ENCODE results near the gene TAGLN2. TPM values are rescaled to one million over a fixed set of nuclear protein-coding genes. Genes with fewer than 3 reads are reported as not detected.

Gene TAGLN2
- total RNA-seq, 1 donor from 2014 or later = 85.1 TPM

- H3K4me3 ChIP-seq (ENCODE audit: low read length in 3 of 3) = no peak overlapping the region
- no peaks in the 10 kb centered on the region for H3K36me3 ChIP-seq (ENCODE audit: control insufficient read depth in 3 of 3, insufficient read depth in 3 of 3, low read length in 3 of 3)
- H3K27ac ChIP-seq (ENCODE audit: low read depth, low read length) = no peak overlapping the region
- no peaks in the 10 kb centered on the region for H3K9me3 ChIP-seq (ENCODE audit: control insufficient read depth in 3 of 3, low read length in 3 of 3)
- peaks cover under 1 to 2% (median 1%) of the 10 kb centered on the region in 3 donors for H3K4me1 ChIP-seq (ENCODE audit: control insufficient read depth in 3 of 3, insufficient read depth in 3 of 3, low read length in 3 of 3)
- peaks cover 14 to 20% (median 14%) of the 10 kb centered on the region in 3 donors for H3K27me3 ChIP-seq (ENCODE audit: control insufficient read depth in 3 of 3, insufficient read depth in 3 of 3, low read length in 3 of 3)
- H3K9ac ChIP-seq (ENCODE audit: low read depth in 1 of 3, low read length in 3 of 3) = no peak overlapping the region
Measured at GRCh38 chr1:159951016-159951415, 25.7 kb upstream of the TAGLN2 start.

GRCh38 chr1:159949981-159950381 lies 24.7 kb upstream of the TAGLN2 start:
- Histone ChIP-seq H3K4me3 (ENCODE audit: low read length in 3 of 3) (no peak overlapping the region), H3K4me1 (ENCODE audit: control insufficient read depth in 3 of 3, insufficient read depth in 3 of 3, low read length in 3 of 3) (peaks cover 10 to 11% (median 10%) of the 10 kb centered on the region in 3 donors), H3K9me3 (ENCODE audit: control insufficient read depth in 3 of 3, low read length in 3 of 3) (no peaks in the 10 kb centered on the region), H3K27ac (ENCODE audit: low read depth, low read length) (no peak overlapping the region), H3K36me3 (ENCODE audit: control insufficient read depth in 3 of 3, insufficient read depth in 3 of 3, low read length in 3 of 3) (no peaks in the 10 kb centered on the region), H3K27me3 (ENCODE audit: control insufficient read depth in 3 of 3, insufficient read depth in 3 of 3, low read length in 3 of 3) (peaks cover 14 to 22% (median 17%) of the 10 kb centered on the region in 3 donors), H3K9ac (ENCODE audit: low read depth in 1 of 3, low read length in 3 of 3) (no peak overlapping the region)

GRCh38 chr1:159949123-159949522 lies 23.8 kb upstream of the TAGLN2 start:
- no peaks in the 10 kb centered on the region for H3K36me3 ChIP-seq (ENCODE audit: control insufficient read depth in 3 of 3, insufficient read depth in 3 of 3, low read length in 3 of 3)
- H3K4me3 ChIP-seq (ENCODE audit: low read length in 3 of 3) = no peak overlapping the region
- no peaks in the 10 kb centered on the region for H3K9me3 ChIP-seq (ENCODE audit: control insufficient read depth in 3 of 3, low read length in 3 of 3)
- no peak overlapping the region for H3K27ac ChIP-seq (ENCODE audit: low read depth, low read length)
- H3K4me1 ChIP-seq (ENCODE audit: control insufficient read depth in 3 of 3, insufficient read depth in 3 of 3, low read length in 3 of 3) = peaks cover 10 to 11% (median 11%) of the 10 kb centered on the region in 3 donors
- H3K9ac ChIP-seq (ENCODE audit: low read depth in 1 of 3, low read length in 3 of 3) = no peak overlapping the region
- H3K27me3 ChIP-seq (ENCODE audit: control insufficient read depth in 3 of 3, insufficient read depth in 3 of 3, low read length in 3 of 3) = peaks cover 21 to 31% (median 25%) of the 10 kb centered on the region in 3 donors

DNA sequence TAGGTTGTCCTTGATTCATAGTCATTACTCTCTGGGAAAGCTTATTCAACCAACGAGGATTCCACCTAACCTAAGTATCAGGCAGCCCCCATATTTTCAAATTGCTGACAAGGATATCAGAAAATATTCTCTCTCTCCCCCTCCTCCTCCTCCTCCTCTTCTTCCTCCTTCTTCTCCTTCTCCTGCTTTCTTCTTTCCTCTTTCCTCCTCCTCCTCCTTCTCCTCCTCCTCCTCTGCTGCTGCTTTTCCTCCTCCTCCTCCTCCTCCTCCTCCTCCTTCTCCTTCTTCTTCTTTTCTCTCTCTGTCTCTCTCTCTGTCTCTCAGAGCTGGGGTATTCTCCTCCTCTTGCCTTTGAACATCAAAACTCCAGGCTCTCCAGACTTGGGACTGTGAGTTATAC lies 22.6 kb upstream of the TAGLN2 start:
- Histone ChIP-seq H3K27me3 (ENCODE audit: control insufficient read depth in 3 of 3, insufficient read depth in 3 of 3, low read length in 3 of 3) (peaks cover 24 to 30% (median 24%) of the 10 kb centered on the region in 3 donors), H3K4me3 (ENCODE audit: low read length in 3 of 3) (no peak overlapping the region), H3K9me3 (ENCODE audit: control insufficient read depth in 3 of 3, low read length in 3 of 3) (no peaks in the 10 kb centered on the region), H3K27ac (ENCODE audit: low read depth, low read length) (no peak overlapping the region), H3K9ac (ENCODE audit: low read depth in 1 of 3, low read length in 3 of 3) (no peak overlapping the region), H3K36me3 (ENCODE audit: control insufficient read depth in 3 of 3, insufficient read depth in 3 of 3, low read length in 3 of 3) (no peaks in the 10 kb centered on the region), H3K4me1 (ENCODE audit: control insufficient read depth in 3 of 3, insufficient read depth in 3 of 3, low read length in 3 of 3) (peaks cover 10 to 11% (median 11%) of the 10 kb centered on the region in 3 donors)

GRCh38 chr1:159946242-159947187 lies 21.2 kb upstream of the TAGLN2 start:
- peak overlapping the region; percentile 59 to 67 (median 65) for H3K4me3 ChIP-seq (ENCODE audit: low read length in 3 of 3)

DNA sequence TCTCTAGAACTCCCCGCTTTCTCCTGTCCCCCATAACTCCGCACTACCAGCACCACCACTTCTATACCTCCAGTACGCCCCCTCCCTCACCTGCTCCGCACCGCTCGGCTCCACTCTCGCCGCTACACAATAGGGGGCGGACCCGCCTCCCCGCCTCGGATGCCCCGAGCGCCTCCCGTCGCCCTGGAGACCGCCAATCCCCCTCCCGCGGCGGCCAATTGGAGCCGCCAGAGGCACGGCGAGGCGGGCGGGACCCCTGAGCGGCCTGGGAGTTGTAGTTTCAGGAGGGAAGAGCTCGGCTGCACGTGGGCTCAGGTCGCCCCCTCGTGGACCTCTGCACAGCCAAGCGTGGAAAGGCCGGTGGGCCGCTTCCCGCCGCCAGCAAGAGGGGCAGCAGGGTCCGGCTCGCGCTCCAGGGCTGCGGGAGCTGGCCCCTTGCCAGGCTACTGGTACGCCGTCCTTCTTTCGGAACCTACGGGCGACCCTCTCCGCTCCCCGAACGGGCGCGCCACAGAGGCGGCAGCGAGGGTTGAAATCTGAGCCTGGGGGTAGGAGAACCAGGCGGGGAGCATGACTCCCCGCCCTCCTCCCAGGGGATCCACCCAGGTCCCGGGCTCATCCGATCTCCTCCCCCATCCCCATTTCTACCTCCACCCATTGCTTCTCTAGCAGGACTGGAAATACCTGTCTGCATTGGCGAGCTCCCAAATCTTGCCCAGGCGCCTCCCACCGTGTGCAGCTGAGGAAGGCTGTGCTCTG lies 20.4 kb upstream of the TAGLN2 start, which contains the start of gene IGSF9:
IGSF9 (minus strand) TSS at position 131 of the 759 bp plus-strand sequence. CDS start 2,159 bp downstream, outside the sequence.
- Histone ChIP-seq H3K4me1 (ENCODE audit: control insufficient read depth in 3 of 3, insufficient read depth in 3 of 3, low read length in 3 of 3) (peaks cover 10 to 11% (median 11%) of the 10 kb centered on the region in 3 donors), H3K4me3 (ENCODE audit: low read length in 3 of 3) (peak within 1 kb of the TSS; percentile 59 to 67 (median 65)), H3K27me3 (ENCODE audit: control insufficient read depth in 3 of 3, insufficient read depth in 3 of 3, low read length in 3 of 3) (peaks cover 31 to 44% (median 32%) of the 10 kb centered on the region in 3 donors), H3K27ac (ENCODE audit: low read depth, low read length) (no peak within 1 kb of the TSS), H3K9ac (ENCODE audit: low read depth in 1 of 3, low read length in 3 of 3) (peak within 1 kb of the TSS; percentile 45 to 59 (median 47)), H3K36me3 (ENCODE audit: control insufficient read depth in 3 of 3, insufficient read depth in 3 of 3, low read length in 3 of 3) (no peaks in the 10 kb centered on the region), H3K9me3 (ENCODE audit: control insufficient read depth in 3 of 3, low read length in 3 of 3) (no peaks in the 10 kb centered on the region)

More at GRCh38 chr1:159946242-159947187, 21.2 kb upstream of the TAGLN2 start:
- H3K9me3 ChIP-seq (ENCODE audit: control insufficient read depth in 3 of 3, low read length in 3 of 3) = no peaks in the 10 kb centered on the region
- H3K36me3 ChIP-seq (ENCODE audit: control insufficient read depth in 3 of 3, insufficient read depth in 3 of 3, low read length in 3 of 3) = no peaks in the 10 kb centered on the region
- H3K27ac ChIP-seq (ENCODE audit: low read depth, low read length) = no peak overlapping the region
- peaks cover 30 to 36% (median 31%) of the 10 kb centered on the region in 3 donors for H3K27me3 ChIP-seq (ENCODE audit: control insufficient read depth in 3 of 3, insufficient read depth in 3 of 3, low read length in 3 of 3)
- H3K9ac ChIP-seq (ENCODE audit: low read depth in 1 of 3, low read length in 3 of 3) = peak overlapping the region in 1 of 3 donors; percentile 45
- H3K4me1 ChIP-seq (ENCODE audit: control insufficient read depth in 3 of 3, insufficient read depth in 3 of 3, low read length in 3 of 3) = peaks cover 10 to 11% (median 11%) of the 10 kb centered on the region in 3 donors

- Histone ChIP-seq H3K27ac (ENCODE audit: low read depth, low read length) (no peak overlapping the region), H3K4me3 (ENCODE audit: low read length in 3 of 3) (peak overlapping the region; percentile 59 to 67 (median 65)), H3K27me3 (ENCODE audit: control insufficient read depth in 3 of 3, insufficient read depth in 3 of 3, low read length in 3 of 3) (peaks cover 31 to 44% (median 35%) of the 10 kb centered on the region in 3 donors), H3K36me3 (ENCODE audit: control insufficient read depth in 3 of 3, insufficient read depth in 3 of 3, low read length in 3 of 3) (no peaks in the 10 kb centered on the region), H3K9me3 (ENCODE audit: control insufficient read depth in 3 of 3, low read length in 3 of 3) (no peaks in the 10 kb centered on the region), H3K4me1 (ENCODE audit: control insufficient read depth in 3 of 3, insufficient read depth in 3 of 3, low read length in 3 of 3) (peaks cover 10 to 11% (median 11%) of the 10 kb centered on the region in 3 donors), H3K9ac (ENCODE audit: low read depth in 1 of 3, low read length in 3 of 3) (peak overlapping the region in 2 of 3 donors; percentile 45 to 47)
Measured at GRCh38 chr1:159944623-159945455, 19.5 kb upstream of the TAGLN2 start.

DNA sequence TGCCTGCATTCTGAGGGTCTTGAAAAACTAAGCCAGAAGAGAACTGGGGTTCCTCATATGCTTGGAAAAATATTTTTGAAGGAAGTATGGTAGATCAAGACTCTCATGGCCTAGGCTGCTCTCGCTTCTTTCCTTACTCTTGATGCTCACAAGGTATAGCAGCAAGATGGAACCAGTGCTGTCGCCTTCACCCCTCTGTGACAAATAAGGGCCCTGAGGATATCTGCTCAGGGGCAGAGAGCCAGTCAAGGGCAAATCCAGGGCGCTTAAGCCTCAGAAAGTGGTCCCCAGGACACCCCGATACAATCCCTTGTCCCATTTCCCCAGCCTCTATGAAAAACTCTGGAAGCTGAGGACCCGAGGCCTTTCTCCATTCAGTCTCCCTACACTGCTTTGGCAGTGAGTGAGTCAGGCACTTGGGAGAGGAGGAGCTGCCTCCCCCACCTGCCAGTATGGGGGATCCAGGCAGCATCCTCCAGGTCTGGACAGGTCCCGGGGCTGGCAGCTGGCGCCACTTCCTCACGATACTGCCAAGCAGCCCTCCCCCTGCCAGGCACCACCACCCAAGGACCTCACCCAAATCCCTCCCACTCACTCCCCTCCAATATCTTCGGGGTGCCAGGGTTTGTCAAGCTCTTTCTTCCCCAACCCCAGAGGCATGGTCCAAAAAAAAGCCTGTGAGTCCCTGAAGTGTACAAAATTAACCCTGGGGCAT lies 18.8 kb upstream of the TAGLN2 start:
- H3K27ac ChIP-seq (ENCODE audit: low read depth, low read length) = no peak overlapping the region

More for the DNA sequence above, 18.8 kb upstream of the TAGLN2 start:
- H3K36me3 ChIP-seq (ENCODE audit: control insufficient read depth in 3 of 3, insufficient read depth in 3 of 3, low read length in 3 of 3) = no peaks in the 10 kb centered on the region
- H3K4me1 ChIP-seq (ENCODE audit: control insufficient read depth in 3 of 3, insufficient read depth in 3 of 3, low read length in 3 of 3) = peaks cover 10 to 11% (median 11%) of the 10 kb centered on the region in 3 donors
- H3K27me3 ChIP-seq (ENCODE audit: control insufficient read depth in 3 of 3, insufficient read depth in 3 of 3, low read length in 3 of 3) = peaks cover 31 to 44% (median 35%) of the 10 kb centered on the region in 3 donors
- H3K9me3 ChIP-seq (ENCODE audit: control insufficient read depth in 3 of 3, low read length in 3 of 3) = no peaks in the 10 kb centered on the region
- H3K4me3 ChIP-seq (ENCODE audit: low read length in 3 of 3) = no peak overlapping the region
- no peak overlapping the region for H3K9ac ChIP-seq (ENCODE audit: low read depth in 1 of 3, low read length in 3 of 3)
